HG02623 (cell line): ENCODE measurements around the gene MEMO1.
"Not testable (repeated sequence)": the region's sequence is repeated elsewhere in the genome, so short reads cannot be mapped to it uniquely, and the experiment has no call there.

Experiments used
- ATAC-seq: cut with Tn5 transposase; IDR thresholded peaks from one replicate; pipeline ENCODE4 v1.9.1; 2021; ENCODE audit warnings: moderate library complexity; ENCODE audit not compliant: unreplicated experiment

The MEMO1 gene

GRCh38 chr2:32010670-32011484 is at the start of gene MEMO1:
MEMO1 (minus strand) TSS chr2:32011008; CDS start chr2:32010247, 761 bp downstream.
- ATAC-seq = peak; percentile 60

- ATAC-seq = no peak
Observed at GRCh38 chr2:32060266-32060665, 49.5 kb upstream of the MEMO1 start.

GRCh38 chr2:32058130-32058529 is 47.3 kb upstream of the MEMO1 start:
- ATAC-seq = no peak

- ATAC-seq = not testable (repeated sequence)
Observed at GRCh38 chr2:32054583-32054982, 43.8 kb upstream of the MEMO1 start.

GRCh38 chr2:32051836-32052439 is 41.1 kb upstream of the MEMO1 start:
- no peak for ATAC-seq

- no peak for ATAC-seq
Observed at GRCh38 chr2:32043561-32043960, 32.8 kb upstream of the MEMO1 start.

GRCh38 chr2:32039447-32040219 is 28.8 kb upstream of the MEMO1 start, which contains the start of gene DPY30:
DPY30 (minus strand) TSS chr2:32039805; CDS start chr2:32039456, 349 bp downstream.
- ATAC-seq = peak; percentile 79

- ATAC-seq = not testable (repeated sequence)
Observed at GRCh38 chr2:32034198-32034887, 23.5 kb upstream of the MEMO1 start.

GRCh38 chr2:32018789-32019482 is 8.1 kb upstream of the MEMO1 start:
- not testable (repeated sequence) for ATAC-seq

- no peak for ATAC-seq
Observed at GRCh38 chr2:32012872-32013271, 2.1 kb upstream of the MEMO1 start.

GRCh38 chr2:32011485-32011960 is 715 bp upstream of the MEMO1 start:
- no peak for ATAC-seq

GRCh38 chr2:32010280-32010669 is 533 bp downstream of the MEMO1 start:
- peak; percentile 45 for ATAC-seq

- peak; percentile 19 for ATAC-seq
Observed at GRCh38 chr2:32009516-32010256, 1.1 kb downstream of the MEMO1 start.

GRCh38 chr2:32008805-32009515 is 1.8 kb downstream of the MEMO1 start:
- ATAC-seq = no peak

GRCh38 chr2:32007121-32007391 is 3.8 kb downstream of the MEMO1 start:
- ATAC-seq = no peak

- ATAC-seq = no peak
Observed at GRCh38 chr2:32005371-32005976, 5.3 kb downstream of the MEMO1 start.

- ATAC-seq = no peak
Observed at GRCh38 chr2:32003791-32004190, 7.0 kb downstream of the MEMO1 start.

- ATAC-seq = no peak
Observed at GRCh38 chr2:32002406-32002805, 8.4 kb downstream of the MEMO1 start.

GRCh38 chr2:31999438-31999837 is 11.4 kb downstream of the MEMO1 start:
- no peak for ATAC-seq
